Breast epithelium (tissue), 3 donors: ENCODE measurements around the gene SH2D6.

Source experiments
- POLR2AphosphoS5 ChIP-seq, 3 donors: sonication (generic); formaldehyde crosslinking; IDR thresholded peaks; one replicate each; pipeline ENCODE4 v1.6.1; 2017; ENCODE audit warnings: antibody characterized with exemption in 3 of 3
- TF ChIP-seq, protein P1 (sequence below), 3 donors: fragments of 450-650 bp; IDR thresholded peaks; one replicate each; pipeline ENCODE4 v1.5.1; 2016 to 2017; ENCODE audit warnings: antibody characterized with exemption in 3 of 3, mild to moderate bottlenecking in 3 of 3, moderate library complexity in 3 of 3

DNA sequence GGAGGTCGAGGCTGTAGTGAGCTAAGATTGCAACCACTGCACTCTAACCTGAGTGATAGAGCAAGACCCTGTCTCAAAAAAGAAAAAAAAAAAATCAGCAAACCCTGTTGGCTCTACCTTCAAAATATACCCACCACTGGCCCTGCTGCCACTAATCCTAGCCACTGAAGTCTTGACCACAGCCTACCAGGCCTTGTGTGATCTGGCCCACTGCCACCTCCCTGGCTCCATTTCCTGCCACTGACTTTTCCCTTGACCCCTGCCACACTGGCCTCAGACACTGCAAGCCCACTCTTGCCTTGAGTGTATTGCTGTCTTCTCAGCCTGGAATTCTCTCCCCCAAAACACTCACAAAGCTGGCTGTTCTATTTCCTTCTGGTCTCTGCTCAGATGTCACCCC lies 33.7 kb downstream of the SH2D6 start:
- TF ChIP-seq, protein P1, sequence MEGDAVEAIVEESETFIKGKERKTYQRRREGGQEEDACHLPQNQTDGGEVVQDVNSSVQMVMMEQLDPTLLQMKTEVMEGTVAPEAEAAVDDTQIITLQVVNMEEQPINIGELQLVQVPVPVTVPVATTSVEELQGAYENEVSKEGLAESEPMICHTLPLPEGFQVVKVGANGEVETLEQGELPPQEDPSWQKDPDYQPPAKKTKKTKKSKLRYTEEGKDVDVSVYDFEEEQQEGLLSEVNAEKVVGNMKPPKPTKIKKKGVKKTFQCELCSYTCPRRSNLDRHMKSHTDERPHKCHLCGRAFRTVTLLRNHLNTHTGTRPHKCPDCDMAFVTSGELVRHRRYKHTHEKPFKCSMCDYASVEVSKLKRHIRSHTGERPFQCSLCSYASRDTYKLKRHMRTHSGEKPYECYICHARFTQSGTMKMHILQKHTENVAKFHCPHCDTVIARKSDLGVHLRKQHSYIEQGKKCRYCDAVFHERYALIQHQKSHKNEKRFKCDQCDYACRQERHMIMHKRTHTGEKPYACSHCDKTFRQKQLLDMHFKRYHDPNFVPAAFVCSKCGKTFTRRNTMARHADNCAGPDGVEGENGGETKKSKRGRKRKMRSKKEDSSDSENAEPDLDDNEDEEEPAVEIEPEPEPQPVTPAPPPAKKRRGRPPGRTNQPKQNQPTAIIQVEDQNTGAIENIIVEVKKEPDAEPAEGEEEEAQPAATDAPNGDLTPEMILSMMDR (IDR thresholded peaks at IDR 0.05) = no peak
- TF ChIP-seq POLR2AphosphoS5 (IDR thresholded peaks at IDR 0.05) = no peak
